ENCODE results near the gene AHSP.
"Not testable (repeated sequence)": the region's sequence is repeated elsewhere in the genome, so short reads cannot be mapped to it uniquely, and the experiment has no call there.

AHSP gene

GRCh38 chr16:31501226-31501965, 26.3 kb upstream of the AHSP start:
- no peak for DNase-seq

GRCh38 chr16:31501966-31502348, 25.7 kb upstream of the AHSP start:
- no peak for DNase-seq

- DNase-seq, result no peak
Measured at GRCh38 chr16:31502981-31503380, 24.7 kb upstream of the AHSP start.

GRCh38 chr16:31503555-31503954, 24.1 kb upstream of the AHSP start:
- DNase-seq, result not testable (repeated sequence)

GRCh38 chr16:31504159-31504558, 23.5 kb upstream of the AHSP start:
- no peak for DNase-seq

- DNase-seq, result no peak
Measured at GRCh38 chr16:31505483-31505882, 22.2 kb upstream of the AHSP start.

GRCh38 chr16:31507617-31507928, 20.1 kb upstream of the AHSP start:
- no peak for DNase-seq

- peak; percentile 84 for DNase-seq
Measured at GRCh38 chr16:31507929-31508705, 19.6 kb upstream of the AHSP start, which contains the start of gene RUSF1. TSS of gene RUSF1 (minus strand) at chr16:31508391. CDS start at chr16:31508373, 18 bp downstream.

GRCh38 chr16:31508706-31509195, 18.9 kb upstream of the AHSP start:
- DNase-seq, result peak; percentile 42

GRCh38 chr16:31513126-31513525, 14.6 kb upstream of the AHSP start:
- peak; percentile 39 for DNase-seq

GRCh38 chr16:31513884-31514283, 13.8 kb upstream of the AHSP start:
- no peak for DNase-seq

GRCh38 chr16:31517800-31518402, 9.8 kb upstream of the AHSP start:
- DNase-seq, result no peak

GRCh38 chr16:31519759-31520431, 7.8 kb upstream of the AHSP start:
- DNase-seq, result no peak

- DNase-seq, result no peak
Measured at GRCh38 chr16:31521368-31521767, 6.3 kb upstream of the AHSP start.

GRCh38 chr16:31522071-31522470, 5.6 kb upstream of the AHSP start:
- no peak for DNase-seq

GRCh38 chr16:31523768-31524167, 3.9 kb upstream of the AHSP start:
- DNase-seq, result not testable (repeated sequence)

- no peak for DNase-seq
Measured at GRCh38 chr16:31525113-31525512, 2.6 kb upstream of the AHSP start.

- no peak for DNase-seq
Measured at GRCh38 chr16:31528523-31529107, 915 bp downstream of the AHSP start.

GRCh38 chr16:31529108-31529936, 1.6 kb downstream of the AHSP start:
- DNase-seq, result no peak

- no peak for DNase-seq
Measured at GRCh38 chr16:31529937-31530312, 2.2 kb downstream of the AHSP start.

- DNase-seq, result no peak
Measured at GRCh38 chr16:31530405-31530804, 2.7 kb downstream of the AHSP start.

- DNase-seq, result no peak
Measured at GRCh38 chr16:31531096-31531495, 3.4 kb downstream of the AHSP start.

Measured in HCEC 1CT (cell line).